Measurements from ENCODE around the gene MOCS1. TPM values are rescaled to one million over a fixed set of nuclear protein-coding genes. Genes with fewer than 3 reads are reported as not detected.

MOCS1 gene
- total and polyA plus RNA-seq, 2 donors (not counting 1 experiment from before 2014, with no cell fraction given): 0.15 TPM; not detected in 1

DNA sequence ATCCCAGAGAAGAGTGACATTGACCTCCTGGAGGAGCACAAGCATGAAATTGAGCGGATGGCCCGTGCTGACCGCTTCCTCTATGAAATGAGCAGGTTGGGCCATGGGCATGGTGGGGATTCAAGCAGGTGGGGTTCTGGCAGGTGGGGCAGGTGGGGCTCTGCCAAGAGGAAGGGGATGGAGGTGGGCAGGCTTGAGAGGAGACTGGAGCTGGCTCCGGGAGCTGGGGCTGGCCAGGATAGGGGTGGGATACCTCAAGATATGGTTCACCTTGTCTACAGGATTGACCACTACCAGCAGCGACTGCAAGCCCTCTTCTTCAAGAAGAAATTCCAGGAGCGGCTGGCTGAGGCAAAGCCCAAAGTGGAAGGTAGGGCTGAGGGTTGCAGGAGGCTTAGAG is 42.9 kb downstream of the MOCS1 start:
- no peak overlapping the region for H3K27ac Mint-ChIP-seq
- Histone ChIP-seq H3K4me3 (ENCODE audit: control extremely low read depth in 1 of 5, extremely low read depth in 1 of 5, insufficient read depth in 1 of 5, low read depth in 2 of 5, low read length in 4 of 5) (no peak overlapping the region), H3K36me3 (replicated peaks in 1 of 2; ENCODE audit: control extremely low read depth in 1 of 2, control insufficient read depth in 1 of 2, extremely low read depth in 1 of 2, insufficient read depth in 2 of 2, low read length in 1 of 2) (no peaks in the 10 kb centered on the region), H3K27ac (ENCODE audit: low read length in 2 of 2) (no peak overlapping the region), H4K20me1 (ENCODE audit: control insufficient read depth, insufficient read depth, low read length, poor library complexity, severe bottlenecking) (no peaks in the 10 kb centered on the region), H3K79me2 (ENCODE audit: control insufficient read depth, insufficient read depth, low read length) (no peaks in the 10 kb centered on the region), H3K9ac (ENCODE audit: low read length) (no peak overlapping the region), H3K27me3 (replicated peaks in 1 of 4; ENCODE audit: control extremely low read depth in 1 of 4, control insufficient read depth in 3 of 4, insufficient read depth in 4 of 4, low read length in 3 of 4) (peaks cover 0 to 8% (median 0%) of the 10 kb centered on the region in 4 experiments), H2AFZ (ENCODE audit: insufficient read depth, low read depth, low read length, poor library complexity, severe bottlenecking) (no peak overlapping the region), H3K4me2 (replicated peaks; ENCODE audit: low read depth, low read length, poor library complexity, severe bottlenecking) (no peak overlapping the region), H3K4me1 (ENCODE audit: control insufficient read depth in 2 of 2, insufficient read depth in 2 of 2, low read length in 2 of 2) (no peaks in the 10 kb centered on the region), H3K9me3 (ENCODE audit: control extremely low read depth in 1 of 3, control insufficient read depth in 2 of 3, insufficient read depth in 1 of 3, low read length in 2 of 3) (no peaks in the 10 kb centered on the region)
- no peak overlapping the region for H3K4me3 Mint-ChIP-seq
- no peaks in the 10 kb centered on the region for H3K4me1 Mint-ChIP-seq
- intact Hi-C loops (cut with micrococcal nuclease): loop anchor here (5.0 kb wide), 1 partner anchor 529 kb away; no protein-coding TSS in a partner anchor
- DNase-seq (no peak), ATAC-seq (ENCODE audit: low read depth) (no peak)
- ChIA-PET POLR2A (no interaction called here), CTCF (no interaction called here)
- H3K27me3 Mint-ChIP-seq: peaks cover 18% of the 10 kb centered on the region
- no peaks in the 10 kb centered on the region for H3K9me3 Mint-ChIP-seq (ENCODE audit: insufficient read depth)
- WGBS (ENCODE audit: insufficient coverage): 93% methylated on average over 4 of the region's 6 CpGs
- TF ChIP-seq EZH2 (IDR thresholded peaks at IDR 0.05; ENCODE audit: borderline replicate concordance, insufficient read depth, low read depth, low read length, poor library complexity, severe bottlenecking): no peak
- TF ChIP-seq, protein P1, sequence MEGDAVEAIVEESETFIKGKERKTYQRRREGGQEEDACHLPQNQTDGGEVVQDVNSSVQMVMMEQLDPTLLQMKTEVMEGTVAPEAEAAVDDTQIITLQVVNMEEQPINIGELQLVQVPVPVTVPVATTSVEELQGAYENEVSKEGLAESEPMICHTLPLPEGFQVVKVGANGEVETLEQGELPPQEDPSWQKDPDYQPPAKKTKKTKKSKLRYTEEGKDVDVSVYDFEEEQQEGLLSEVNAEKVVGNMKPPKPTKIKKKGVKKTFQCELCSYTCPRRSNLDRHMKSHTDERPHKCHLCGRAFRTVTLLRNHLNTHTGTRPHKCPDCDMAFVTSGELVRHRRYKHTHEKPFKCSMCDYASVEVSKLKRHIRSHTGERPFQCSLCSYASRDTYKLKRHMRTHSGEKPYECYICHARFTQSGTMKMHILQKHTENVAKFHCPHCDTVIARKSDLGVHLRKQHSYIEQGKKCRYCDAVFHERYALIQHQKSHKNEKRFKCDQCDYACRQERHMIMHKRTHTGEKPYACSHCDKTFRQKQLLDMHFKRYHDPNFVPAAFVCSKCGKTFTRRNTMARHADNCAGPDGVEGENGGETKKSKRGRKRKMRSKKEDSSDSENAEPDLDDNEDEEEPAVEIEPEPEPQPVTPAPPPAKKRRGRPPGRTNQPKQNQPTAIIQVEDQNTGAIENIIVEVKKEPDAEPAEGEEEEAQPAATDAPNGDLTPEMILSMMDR (IDR thresholded peaks at IDR 0.05): no peak

DNA sequence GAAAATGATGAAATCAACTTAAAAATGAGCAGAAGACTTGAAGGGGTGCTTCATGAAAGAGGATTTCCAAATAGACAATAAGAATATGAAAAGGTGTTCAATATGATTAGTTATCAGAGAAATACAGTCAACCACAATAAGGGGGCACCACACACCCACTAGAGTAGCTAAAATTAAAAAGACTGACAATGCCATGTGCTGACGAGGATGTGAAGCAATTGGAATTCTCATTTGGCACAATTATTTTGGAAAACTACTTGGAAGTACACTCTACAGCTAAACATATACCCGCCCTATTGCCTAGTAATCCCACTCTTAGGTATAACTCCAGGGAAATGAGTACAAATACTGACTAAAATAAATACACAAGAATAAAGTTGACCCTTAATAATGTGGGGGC is 45.0 kb downstream of the MOCS1 start:
- H3K9me3 Mint-ChIP-seq (ENCODE audit: insufficient read depth): no peaks in the 10 kb centered on the region
- ChIA-PET CTCF (no interaction called here), POLR2A (no interaction called here)
- Histone ChIP-seq H3K79me2 (ENCODE audit: control insufficient read depth, insufficient read depth, low read length) (no peaks in the 10 kb centered on the region), H3K4me3 (ENCODE audit: control extremely low read depth in 1 of 5, extremely low read depth in 1 of 5, insufficient read depth in 1 of 5, low read depth in 2 of 5, low read length in 4 of 5) (no peak overlapping the region), H3K27ac (ENCODE audit: low read length in 2 of 2) (no peak overlapping the region), H3K4me2 (replicated peaks; ENCODE audit: low read depth, low read length, poor library complexity, severe bottlenecking) (no peak overlapping the region), H3K9ac (ENCODE audit: low read length) (no peak overlapping the region), H3K27me3 (replicated peaks in 1 of 4; ENCODE audit: control extremely low read depth in 1 of 4, control insufficient read depth in 3 of 4, insufficient read depth in 4 of 4, low read length in 3 of 4) (peaks cover 0 to 8% (median 0%) of the 10 kb centered on the region in 4 experiments), H3K36me3 (replicated peaks in 1 of 2; ENCODE audit: control extremely low read depth in 1 of 2, control insufficient read depth in 1 of 2, extremely low read depth in 1 of 2, insufficient read depth in 2 of 2, low read length in 1 of 2) (no peaks in the 10 kb centered on the region), H4K20me1 (ENCODE audit: control insufficient read depth, insufficient read depth, low read length, poor library complexity, severe bottlenecking) (no peaks in the 10 kb centered on the region), H3K4me1 (ENCODE audit: control insufficient read depth in 2 of 2, insufficient read depth in 2 of 2, low read length in 2 of 2) (no peaks in the 10 kb centered on the region), H2AFZ (ENCODE audit: insufficient read depth, low read depth, low read length, poor library complexity, severe bottlenecking) (no peak overlapping the region), H3K9me3 (ENCODE audit: control extremely low read depth in 1 of 3, control insufficient read depth in 2 of 3, insufficient read depth in 1 of 3, low read length in 2 of 3) (peaks cover 0 to 6% (median 0%) of the 10 kb centered on the region in 3 donors)
- peaks cover 20% of the 10 kb centered on the region for H3K27me3 Mint-ChIP-seq
- H3K4me3 Mint-ChIP-seq: no peak overlapping the region
- no peaks in the 10 kb centered on the region for H3K4me1 Mint-ChIP-seq
- WGBS (ENCODE audit: insufficient coverage): no CpG with 5 or more reads among the region's 2 CpGs
- TF ChIP-seq, protein P1 (IDR thresholded peaks at IDR 0.05): no peak
- TF ChIP-seq EZH2 (IDR thresholded peaks at IDR 0.05; ENCODE audit: borderline replicate concordance, insufficient read depth, low read depth, low read length, poor library complexity, severe bottlenecking): no peak
- intact Hi-C loops (cut with micrococcal nuclease): no loop called here
- no peak overlapping the region for H3K27ac Mint-ChIP-seq
- no peak for ATAC-seq (ENCODE audit: low read depth)
- DNase-seq: no peak

Measured in B cell (primary cell).